Mesenchymal stem cell (in vitro differentiated cells and primary cell): ENCODE results near the gene C11orf58.

Experiments
- DNase-seq: peaks from one replicate; pipeline ENCODE4 v3.0.0-alpha.2; 2013
- H2AFZ ChIP-seq: one replicate; pipeline ENCODE4 v1.6.1; 2013; ENCODE audit warnings: low read depth, mild to moderate bottlenecking, control low read depth, inconsistent platforms, low read length, moderate library complexity
- H2AK5ac ChIP-seq: 2 replicates; pipeline ENCODE4 v1.6.1; 2013; ENCODE audit warnings: low read length, moderate library complexity, mild to moderate bottlenecking, inconsistent platforms; ENCODE audit not compliant: severe bottlenecking
- H2BK120ac ChIP-seq: one replicate; pipeline ENCODE4 v1.6.1; 2013; ENCODE audit warnings: low read depth, mild to moderate bottlenecking, inconsistent platforms, low read length, moderate library complexity
- H2BK12ac ChIP-seq, 2 experiments: one replicate each; pipeline ENCODE4 v1.6.1; 2013; ENCODE audit warnings: inconsistent platforms in 2 of 2, low read length in 2 of 2, mild to moderate bottlenecking in 2 of 2, moderate library complexity in 2 of 2, control low read depth in 1 of 2
- H2BK15ac ChIP-seq: one replicate; pipeline ENCODE4 v1.6.1; 2013; ENCODE audit warnings: mild to moderate bottlenecking, low read depth, inconsistent platforms; ENCODE audit not compliant: poor library complexity, severe bottlenecking
- H2BK5ac ChIP-seq: 2 replicates; pipeline ENCODE4 v1.6.1; 2013; ENCODE audit warnings: low read depth, mild to moderate bottlenecking, low read length, control low read depth, inconsistent platforms; ENCODE audit not compliant: poor library complexity, severe bottlenecking
- H3K14ac ChIP-seq, 2 experiments: one replicate each; pipeline ENCODE4 v1.6.1; 2013; ENCODE audit warnings: inconsistent platforms in 2 of 2, low read length in 2 of 2, control low read depth in 1 of 2, mild to moderate bottlenecking in 1 of 2, moderate library complexity in 1 of 2
- H3K18ac ChIP-seq, 2 experiments: one replicate each; pipeline ENCODE4 v1.6.1; 2013; ENCODE audit warnings: inconsistent platforms in 2 of 2, low read length in 2 of 2, control low read depth in 1 of 2, low read depth in 1 of 2, mild to moderate bottlenecking in 1 of 2
- H3K23ac ChIP-seq, 2 experiments: one replicate each; pipeline ENCODE4 v1.6.1; 2013; ENCODE audit warnings: inconsistent platforms in 2 of 2, low read length in 2 of 2, mild to moderate bottlenecking in 2 of 2, moderate library complexity in 2 of 2, control low read depth in 1 of 2
- H3K27ac ChIP-seq: 2 replicates; pipeline ENCODE4 v1.5.1; 2013; ENCODE audit warnings: mild to moderate bottlenecking, moderate library complexity, low read length, control low read depth, inconsistent platforms; ENCODE audit not compliant: poor library complexity, severe bottlenecking
- H3K27me3 ChIP-seq, 2 experiments: 2 replicates each; pipeline versions ENCODE4 v1.6.1 to v1.7.0; 2013; ENCODE audit warnings: low read length in 2 of 2, mild to moderate bottlenecking in 2 of 2, moderate library complexity in 2 of 2, control low read depth in 1 of 2, inconsistent platforms in 1 of 2; ENCODE audit not compliant: control insufficient read depth in 1 of 2, insufficient read depth in 1 of 2
- H3K36me3 ChIP-seq, 2 experiments: 2 replicates each; pipeline versions ENCODE4 v1.6.1 to v1.7.0; 2013; ENCODE audit warnings: low read length in 2 of 2, control low read depth in 1 of 2, inconsistent platforms in 1 of 2, low read depth in 1 of 2, mild to moderate bottlenecking in 1 of 2; ENCODE audit not compliant: insufficient read depth in 2 of 2, control insufficient read depth in 1 of 2
- H3K4ac ChIP-seq, 2 experiments: one replicate each; pipeline ENCODE4 v1.6.1; 2013; ENCODE audit warnings: inconsistent platforms in 2 of 2, low read length in 2 of 2, mild to moderate bottlenecking in 2 of 2, moderate library complexity in 2 of 2, control low read depth in 1 of 2, low read depth in 1 of 2
- H3K4me1 ChIP-seq: 2 replicates; pipeline ENCODE4 v1.6.1; 2013; ENCODE audit warnings: low read depth, low read length, control low read depth; ENCODE audit not compliant: control insufficient read depth, insufficient read depth
- H3K4me2 ChIP-seq: 2 replicates; pipeline ENCODE4 v1.6.1; 2013; ENCODE audit warnings: low read length, mild to moderate bottlenecking, inconsistent platforms; ENCODE audit not compliant: poor library complexity, severe bottlenecking
- H3K4me3 ChIP-seq, 2 experiments: 2 replicates each; pipeline versions ENCODE4 v1.5.1 to v1.7.0; 2013; ENCODE audit warnings: low read length in 2 of 2, mild to moderate bottlenecking in 2 of 2, control low read depth in 1 of 2, low read depth in 1 of 2; ENCODE audit not compliant: insufficient read depth in 1 of 2
- H3K79me1 ChIP-seq: replicated peaks from 2 replicates; pipeline ENCODE4 v1.6.1; 2013; ENCODE audit warnings: mild to moderate bottlenecking, control low read depth, low read length, inconsistent platforms; ENCODE audit not compliant: poor library complexity, severe bottlenecking
- H3K9ac ChIP-seq: 2 replicates; pipeline ENCODE4 v1.7.0; 2013; ENCODE audit warnings: mild to moderate bottlenecking, low read length, moderate library complexity
- H3K9me3 ChIP-seq: 2 replicates; pipeline ENCODE4 v1.7.0; 2013; ENCODE audit warnings: mild to moderate bottlenecking, low read length; ENCODE audit not compliant: control insufficient read depth
- H4K8ac ChIP-seq: one replicate; pipeline ENCODE4 v1.6.1; 2013; ENCODE audit warnings: inconsistent platforms, mild to moderate bottlenecking, low read length, moderate library complexity
- H4K91ac ChIP-seq: one replicate; pipeline ENCODE4 v1.6.1; 2013; ENCODE audit warnings: mild to moderate bottlenecking, low read length, inconsistent platforms
- WGBS: methylation state at CpG from one replicate; pipeline ENCODE4 v1.1.7; 2013; ENCODE audit warnings: mixed read lengths; 5-methylcytosine and 5-hydroxymethylcytosine counted together

C11orf58 gene

DNA sequence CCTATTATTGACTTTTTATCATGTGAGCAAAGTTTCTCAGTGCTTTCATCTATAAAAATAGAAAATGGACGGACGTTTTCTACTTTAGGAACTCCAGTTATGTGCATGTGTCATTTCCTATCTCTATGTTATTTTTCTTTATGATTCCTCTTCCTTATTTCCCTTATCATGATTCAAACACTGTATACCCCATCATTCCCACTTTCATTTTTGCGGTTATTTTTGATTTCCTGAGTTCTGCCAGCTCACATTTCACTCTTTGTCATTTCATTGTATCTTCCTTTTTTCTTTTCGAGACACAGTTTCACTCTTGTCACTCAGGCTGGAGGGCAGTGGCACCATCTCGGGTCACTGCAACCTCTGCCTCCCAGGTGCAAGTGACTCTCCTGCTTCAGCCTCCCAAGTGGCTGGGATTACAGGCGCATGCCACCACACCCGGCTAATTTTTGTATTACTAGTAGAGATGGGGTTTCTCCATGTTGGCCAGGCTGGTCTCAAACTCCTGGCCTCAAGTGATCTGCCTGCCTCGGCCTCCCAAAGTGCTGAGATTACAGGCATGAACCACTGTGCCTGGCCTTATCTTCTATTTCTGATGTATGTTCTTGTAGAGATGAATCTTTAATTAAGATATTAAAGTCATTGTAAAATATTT, 21.5 kb downstream of the C11orf58 start:
- Histone ChIP-seq H3K27ac (no peak overlapping the region), H4K91ac (no peak overlapping the region), H2AK5ac (no peak overlapping the region), H2BK5ac (no peak overlapping the region), H3K4ac (no peak overlapping the region), H3K9me3 (no peaks in the 10 kb centered on the region), H3K14ac (no peak overlapping the region), H2AFZ (no peak overlapping the region), H3K36me3 (peaks cover 8 to 32% of the 10 kb centered on the region in 2 experiments), H3K9ac (no peak overlapping the region), H3K23ac (no peak overlapping the region), H2BK15ac (no peak overlapping the region), H3K4me3 (no peak overlapping the region), H3K79me1 (peaks cover 1% of the 10 kb centered on the region), H3K27me3 (no peaks in the 10 kb centered on the region), H3K18ac (no peak overlapping the region), H2BK120ac (no peak overlapping the region), H3K4me2 (no peak overlapping the region), H3K4me1 (peaks cover 6% of the 10 kb centered on the region), H4K8ac (no peak overlapping the region), H2BK12ac (no peak overlapping the region)
- 72% methylated on average over 7 of the region's 8 CpGs for WGBS
- no peak for DNase-seq

DNA sequence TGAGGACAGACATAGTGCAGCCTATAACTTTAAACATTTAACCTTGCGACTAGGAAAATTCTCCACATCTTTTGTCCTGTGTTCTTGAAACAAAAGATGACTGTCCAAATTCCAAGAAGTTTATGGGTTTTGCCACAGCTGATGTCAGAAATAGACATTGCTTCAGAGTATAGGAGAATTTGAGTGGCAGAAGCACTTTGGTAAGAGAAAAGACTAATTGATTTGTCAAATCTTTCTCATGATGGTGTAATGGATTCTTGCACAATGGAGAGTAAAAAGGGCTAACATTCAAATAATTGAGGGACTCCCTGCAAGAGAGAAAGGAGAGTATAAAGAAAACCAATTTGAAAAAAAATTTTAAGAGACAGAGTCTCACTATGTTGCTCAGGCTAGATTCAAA, 25.3 kb downstream of the C11orf58 start:
- Histone ChIP-seq H3K4ac (no peak overlapping the region), H4K8ac (no peak overlapping the region), H3K14ac (no peak overlapping the region), H3K27me3 (peaks cover 4 to 10% of the 10 kb centered on the region in 2 experiments), H2BK5ac (no peak overlapping the region), H3K4me1 (peaks cover 6% of the 10 kb centered on the region), H2AFZ (no peak overlapping the region), H2BK12ac (no peak overlapping the region), H3K9me3 (no peaks in the 10 kb centered on the region), H2AK5ac (no peak overlapping the region), H3K9ac (no peak overlapping the region), H3K18ac (no peak overlapping the region), H3K23ac (no peak overlapping the region), H4K91ac (no peak overlapping the region), H2BK15ac (no peak overlapping the region), H2BK120ac (no peak overlapping the region), H3K79me1 (no peaks in the 10 kb centered on the region), H3K27ac (no peak overlapping the region), H3K36me3 (peaks cover 0 to under 1% of the 10 kb centered on the region in 2 experiments), H3K4me3 (no peak overlapping the region), H3K4me2 (no peak overlapping the region)
- no peak for DNase-seq
- 82% methylated on average over 1 of the region's 1 CpG for WGBS

GRCh38 chr11:16764888-16765287, 26.4 kb downstream of the C11orf58 start:
- no peak overlapping the region for H3K18ac ChIP-seq
- no peak overlapping the region for H2BK12ac ChIP-seq
- H3K4me1 ChIP-seq = peaks cover 6% of the 10 kb centered on the region
- WGBS = 93% methylated on average over 6 of the region's 8 CpGs
- no peaks in the 10 kb centered on the region for H3K79me1 ChIP-seq
- H4K91ac ChIP-seq = no peak overlapping the region
- no peak overlapping the region for H2BK5ac ChIP-seq
- H2BK15ac ChIP-seq = no peak overlapping the region
- H3K27me3 ChIP-seq = peaks cover 4 to 11% of the 10 kb centered on the region in 2 experiments
- H3K27ac ChIP-seq = no peak overlapping the region
- no peak overlapping the region for H3K4me3 ChIP-seq
- H2BK120ac ChIP-seq = no peak overlapping the region
- no peaks in the 10 kb centered on the region for H3K36me3 ChIP-seq
- no peak overlapping the region for H2AFZ ChIP-seq
- no peak overlapping the region for H3K4ac ChIP-seq
- H3K9ac ChIP-seq = no peak overlapping the region
- no peak for DNase-seq
- H3K23ac ChIP-seq = no peak overlapping the region
- H4K8ac ChIP-seq = no peak overlapping the region
- no peak overlapping the region for H3K4me2 ChIP-seq
- no peak overlapping the region for H2AK5ac ChIP-seq
- no peak overlapping the region for H3K14ac ChIP-seq
- H3K9me3 ChIP-seq = no peaks in the 10 kb centered on the region

DNA sequence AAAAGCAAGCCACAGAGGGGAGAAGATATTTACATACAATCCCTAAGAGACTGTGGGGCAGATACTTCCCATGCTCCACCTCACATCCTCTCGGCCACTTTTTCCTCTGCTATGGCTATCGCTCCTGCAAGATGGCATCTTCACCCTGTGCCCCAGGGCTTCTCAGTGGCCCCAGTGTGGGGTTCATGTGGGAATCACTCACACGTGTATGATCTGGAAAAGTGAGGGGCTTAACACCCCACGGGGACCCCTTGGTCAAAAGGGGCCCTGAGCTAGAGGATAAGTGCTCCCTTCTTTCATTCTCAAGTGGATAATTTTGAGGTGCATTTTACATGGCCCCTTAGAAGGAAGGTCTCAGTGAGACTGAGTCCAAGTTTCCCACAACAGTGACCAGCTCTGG, 28.7 kb downstream of the C11orf58 start:
- H2BK15ac ChIP-seq = no peak overlapping the region
- no peak for DNase-seq
- H2AFZ ChIP-seq = no peak overlapping the region
- H3K36me3 ChIP-seq = no peaks in the 10 kb centered on the region
- no peak overlapping the region for H3K27ac ChIP-seq
- H2BK5ac ChIP-seq = no peak overlapping the region
- 90% methylated on average over 3 of the region's 4 CpGs for WGBS
- no peaks in the 10 kb centered on the region for H3K9me3 ChIP-seq
- no peak overlapping the region for H3K18ac ChIP-seq
- H2BK12ac ChIP-seq = no peak overlapping the region
- peaks cover 4 to 29% of the 10 kb centered on the region in 2 experiments for H3K27me3 ChIP-seq
- H4K8ac ChIP-seq = no peak overlapping the region
- no peak overlapping the region for H3K4me2 ChIP-seq
- no peaks in the 10 kb centered on the region for H3K79me1 ChIP-seq
- H3K23ac ChIP-seq = no peak overlapping the region
- H4K91ac ChIP-seq = no peak overlapping the region
- H3K4me3 ChIP-seq = no peak overlapping the region
- no peaks in the 10 kb centered on the region for H3K4me1 ChIP-seq
- no peak overlapping the region for H3K14ac ChIP-seq
- no peak overlapping the region for H3K4ac ChIP-seq
- no peak overlapping the region for H3K9ac ChIP-seq
- no peak overlapping the region for H2BK120ac ChIP-seq
- no peak overlapping the region for H2AK5ac ChIP-seq
